ENCODE data around the gene TNIK. TPM values are rescaled to one million over a fixed set of nuclear protein-coding genes. Genes with fewer than 3 reads are reported as not detected.

TNIK gene
- total RNA-seq, 1 experiment from 2014 or later, result not detected

- H3K4me1 ChIP-seq (ENCODE audit: low read length), result no peaks in the 10 kb centered on the region
- no peak for DNase-seq
- no peaks in the 10 kb centered on the region for H3K27me3 ChIP-seq (ENCODE audit: low read length)
- no peak overlapping the region for H3K4me2 ChIP-seq (ENCODE audit: low read depth, low read length, poor library complexity, severe bottlenecking)
- H3K4me3 ChIP-seq (ENCODE audit: low read length), result no peak overlapping the region
- no peak overlapping the region for H3K9ac ChIP-seq (ENCODE audit: low read length)
- no peaks in the 10 kb centered on the region for H3K9me3 ChIP-seq (ENCODE audit: low read length)
- H2AFZ ChIP-seq (ENCODE audit: low read length), result no peak overlapping the region
- H3K9me2 ChIP-seq (replicated peaks; ENCODE audit: insufficient read depth, low read length), result no peaks in the 10 kb centered on the region
- no peaks in the 10 kb centered on the region for H3K79me2 ChIP-seq (ENCODE audit: low read length)
- no peak overlapping the region for H3K27ac ChIP-seq (ENCODE audit: low read length)
- H4K20me1 ChIP-seq (ENCODE audit: insufficient read depth, low read depth, low read length), result no peaks in the 10 kb centered on the region
- no peaks in the 10 kb centered on the region for H3K36me3 ChIP-seq (ENCODE audit: insufficient read depth, low read length)
These were observed 125.8 kb downstream of the TNIK start for GRCh38 chr3:171334465-171334811.

GRCh38 chr3:171333784-171334464, 126.3 kb downstream of the TNIK start:
- no peaks in the 10 kb centered on the region for H3K36me3 ChIP-seq (ENCODE audit: insufficient read depth, low read length)
- H3K27ac ChIP-seq (ENCODE audit: low read length), result no peak overlapping the region
- H3K9me2 ChIP-seq (replicated peaks; ENCODE audit: insufficient read depth, low read length), result no peaks in the 10 kb centered on the region
- no peaks in the 10 kb centered on the region for H3K9me3 ChIP-seq (ENCODE audit: low read length)
- no peak for DNase-seq
- no peak overlapping the region for H3K4me2 ChIP-seq (ENCODE audit: low read depth, low read length, poor library complexity, severe bottlenecking)
- no peaks in the 10 kb centered on the region for H4K20me1 ChIP-seq (ENCODE audit: insufficient read depth, low read depth, low read length)
- no peaks in the 10 kb centered on the region for H3K79me2 ChIP-seq (ENCODE audit: low read length)
- no peaks in the 10 kb centered on the region for H3K27me3 ChIP-seq (ENCODE audit: low read length)
- no peak overlapping the region for H3K9ac ChIP-seq (ENCODE audit: low read length)
- H2AFZ ChIP-seq (ENCODE audit: low read length), result no peak overlapping the region
- no peaks in the 10 kb centered on the region for H3K4me1 ChIP-seq (ENCODE audit: low read length)
- H3K4me3 ChIP-seq (ENCODE audit: low read length), result no peak overlapping the region

DNA sequence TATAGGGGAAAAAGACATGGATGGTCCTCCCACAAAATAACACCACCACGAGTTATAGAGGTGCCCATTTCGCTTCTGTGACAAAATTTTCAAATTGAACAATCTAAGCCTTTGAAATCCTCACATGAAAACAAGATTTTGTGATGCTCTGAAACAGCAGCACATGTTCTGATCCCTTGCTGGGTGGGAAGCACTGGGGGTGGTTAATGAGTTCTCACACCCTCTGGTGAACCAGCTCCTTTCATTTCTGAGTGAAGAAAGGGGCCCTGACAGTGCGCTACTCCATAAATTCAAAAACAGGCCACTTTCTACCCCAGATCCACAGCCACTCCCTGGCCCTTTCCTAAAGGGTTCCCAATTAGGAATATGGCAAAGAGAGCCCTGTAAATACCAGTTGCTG, 129.3 kb downstream of the TNIK start:
- H3K9me3 ChIP-seq (ENCODE audit: low read length), result no peaks in the 10 kb centered on the region
- no peaks in the 10 kb centered on the region for H3K79me2 ChIP-seq (ENCODE audit: low read length)
- H2AFZ ChIP-seq (ENCODE audit: low read length), result no peak overlapping the region
- H3K27ac ChIP-seq (ENCODE audit: low read length), result no peak overlapping the region
- H3K9ac ChIP-seq (ENCODE audit: low read length), result no peak overlapping the region
- H3K4me2 ChIP-seq (ENCODE audit: low read depth, low read length, poor library complexity, severe bottlenecking), result no peak overlapping the region
- H3K4me1 ChIP-seq (ENCODE audit: low read length), result no peaks in the 10 kb centered on the region
- H3K27me3 ChIP-seq (ENCODE audit: low read length), result no peaks in the 10 kb centered on the region
- no peak for DNase-seq
- H3K9me2 ChIP-seq (replicated peaks; ENCODE audit: insufficient read depth, low read length), result no peaks in the 10 kb centered on the region
- no peaks in the 10 kb centered on the region for H4K20me1 ChIP-seq (ENCODE audit: insufficient read depth, low read depth, low read length)
- no peaks in the 10 kb centered on the region for H3K36me3 ChIP-seq (ENCODE audit: insufficient read depth, low read length)
- no peak overlapping the region for H3K4me3 ChIP-seq (ENCODE audit: low read length)

DNA sequence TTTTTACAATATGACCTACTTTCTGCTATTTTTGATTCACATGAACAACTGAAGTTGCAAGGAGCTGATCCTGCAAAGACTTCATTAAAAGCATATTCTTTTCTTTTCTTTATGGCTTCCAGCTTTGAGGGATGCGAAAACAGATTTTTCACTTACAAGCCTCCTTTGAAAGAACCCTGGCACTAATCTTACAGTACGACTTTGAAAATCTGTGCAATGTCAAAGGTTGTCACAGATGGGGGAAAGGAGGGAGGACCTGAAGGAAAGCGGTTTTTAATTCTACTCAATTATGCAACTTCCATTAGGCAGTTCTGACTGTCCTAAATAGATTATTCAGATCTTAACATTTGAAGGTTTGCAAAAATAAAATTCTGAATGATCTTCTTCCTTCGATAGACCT, 130.5 kb downstream of the TNIK start:
- Histone ChIP-seq H3K27me3 (ENCODE audit: low read length) (no peaks in the 10 kb centered on the region), H3K9me3 (ENCODE audit: low read length) (no peaks in the 10 kb centered on the region), H3K9ac (ENCODE audit: low read length) (no peak overlapping the region), H3K27ac (ENCODE audit: low read length) (no peak overlapping the region), H2AFZ (ENCODE audit: low read length) (no peak overlapping the region), H3K36me3 (ENCODE audit: insufficient read depth, low read length) (no peaks in the 10 kb centered on the region), H4K20me1 (ENCODE audit: insufficient read depth, low read depth, low read length) (no peaks in the 10 kb centered on the region), H3K4me2 (ENCODE audit: low read depth, low read length, poor library complexity, severe bottlenecking) (no peak overlapping the region), H3K79me2 (ENCODE audit: low read length) (no peaks in the 10 kb centered on the region), H3K9me2 (replicated peaks; ENCODE audit: insufficient read depth, low read length) (no peaks in the 10 kb centered on the region), H3K4me3 (ENCODE audit: low read length) (no peak overlapping the region), H3K4me1 (ENCODE audit: low read length) (no peaks in the 10 kb centered on the region)
- DNase-seq, result no peak

GRCh38 chr3:171328419-171329082, 131.7 kb downstream of the TNIK start:
- Histone ChIP-seq H4K20me1 (ENCODE audit: insufficient read depth, low read depth, low read length) (no peaks in the 10 kb centered on the region), H2AFZ (ENCODE audit: low read length) (no peak overlapping the region), H3K4me3 (ENCODE audit: low read length) (no peak overlapping the region), H3K4me1 (ENCODE audit: low read length) (no peaks in the 10 kb centered on the region), H3K9me2 (replicated peaks; ENCODE audit: insufficient read depth, low read length) (no peaks in the 10 kb centered on the region), H3K79me2 (ENCODE audit: low read length) (no peaks in the 10 kb centered on the region), H3K27ac (ENCODE audit: low read length) (no peak overlapping the region), H3K9ac (ENCODE audit: low read length) (no peak overlapping the region), H3K27me3 (ENCODE audit: low read length) (no peaks in the 10 kb centered on the region), H3K36me3 (ENCODE audit: insufficient read depth, low read length) (no peaks in the 10 kb centered on the region), H3K9me3 (ENCODE audit: low read length) (no peaks in the 10 kb centered on the region), H3K4me2 (ENCODE audit: low read depth, low read length, poor library complexity, severe bottlenecking) (no peak overlapping the region)
- DNase-seq, result peak; percentile 70

GRCh38 chr3:171327441-171328174, 132.6 kb downstream of the TNIK start:
- H3K9me3 ChIP-seq (ENCODE audit: low read length), result no peaks in the 10 kb centered on the region
- no peak for DNase-seq
- no peaks in the 10 kb centered on the region for H4K20me1 ChIP-seq (ENCODE audit: insufficient read depth, low read depth, low read length)
- no peak overlapping the region for H3K27ac ChIP-seq (ENCODE audit: low read length)
- H3K4me3 ChIP-seq (ENCODE audit: low read length), result no peak overlapping the region
- H3K4me2 ChIP-seq (ENCODE audit: low read depth, low read length, poor library complexity, severe bottlenecking), result no peak overlapping the region
- no peaks in the 10 kb centered on the region for H3K27me3 ChIP-seq (ENCODE audit: low read length)
- no peak overlapping the region for H2AFZ ChIP-seq (ENCODE audit: low read length)
- no peaks in the 10 kb centered on the region for H3K4me1 ChIP-seq (ENCODE audit: low read length)
- H3K79me2 ChIP-seq (ENCODE audit: low read length), result no peaks in the 10 kb centered on the region
- no peaks in the 10 kb centered on the region for H3K9me2 ChIP-seq (replicated peaks; ENCODE audit: insufficient read depth, low read length)
- H3K9ac ChIP-seq (ENCODE audit: low read length), result no peak overlapping the region
- no peaks in the 10 kb centered on the region for H3K36me3 ChIP-seq (ENCODE audit: insufficient read depth, low read length)

DNA sequence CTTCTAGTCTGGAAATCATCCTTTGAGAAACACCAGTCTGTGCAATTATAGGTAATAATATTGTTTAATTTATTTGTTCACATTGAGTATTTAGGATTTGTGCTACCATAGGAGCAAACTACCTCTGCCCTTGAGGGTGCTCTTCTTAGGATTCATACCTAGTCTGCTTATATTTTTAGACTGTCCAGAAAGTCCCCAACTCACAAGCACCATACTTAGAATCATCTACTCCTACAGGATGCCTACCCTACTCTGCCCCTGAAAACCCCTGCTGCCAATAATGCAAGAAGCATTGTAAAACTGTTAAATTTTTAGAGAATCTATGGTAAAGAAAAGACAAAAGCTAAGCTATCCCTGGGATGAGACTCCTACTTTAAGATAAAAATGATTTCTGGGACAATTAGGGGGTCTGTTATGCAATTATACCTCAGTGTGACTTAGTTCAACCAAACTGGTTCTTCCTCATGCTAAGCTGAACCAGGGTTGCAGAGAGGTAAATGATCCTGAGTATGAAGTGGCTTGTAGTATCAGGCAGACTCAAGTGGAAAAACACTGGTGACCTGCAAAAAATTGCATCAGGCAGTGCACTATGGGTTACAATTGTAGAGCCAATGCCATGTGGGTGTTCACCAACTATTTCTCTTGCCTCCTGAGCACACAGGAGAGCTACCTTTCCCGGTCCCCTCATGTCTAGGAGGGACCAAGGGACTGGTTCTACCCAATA, 133.3 kb downstream of the TNIK start:
- H3K27ac ChIP-seq (ENCODE audit: low read length), result no peak overlapping the region
- H4K20me1 ChIP-seq (ENCODE audit: insufficient read depth, low read depth, low read length), result no peaks in the 10 kb centered on the region

GRCh38 chr3:171323938-171324536, 136.2 kb downstream of the TNIK start:
- H3K9me3 ChIP-seq (ENCODE audit: low read length), result no peaks in the 10 kb centered on the region

More for the DNA sequence above, 133.3 kb downstream of the TNIK start:
- no peaks in the 10 kb centered on the region for H3K9me2 ChIP-seq (replicated peaks; ENCODE audit: insufficient read depth, low read length)
- no peak overlapping the region for H3K4me2 ChIP-seq (ENCODE audit: low read depth, low read length, poor library complexity, severe bottlenecking)
- DNase-seq, result no peak
- no peaks in the 10 kb centered on the region for H3K4me1 ChIP-seq (ENCODE audit: low read length)
- H3K9ac ChIP-seq (ENCODE audit: low read length), result no peak overlapping the region
- H3K27me3 ChIP-seq (ENCODE audit: low read length), result no peaks in the 10 kb centered on the region
- no peaks in the 10 kb centered on the region for H3K36me3 ChIP-seq (ENCODE audit: insufficient read depth, low read length)
- H2AFZ ChIP-seq (ENCODE audit: low read length), result no peak overlapping the region
- no peaks in the 10 kb centered on the region for H3K79me2 ChIP-seq (ENCODE audit: low read length)
- H3K9me3 ChIP-seq (ENCODE audit: low read length), result no peaks in the 10 kb centered on the region
- no peak overlapping the region for H3K4me3 ChIP-seq (ENCODE audit: low read length)

More at GRCh38 chr3:171323938-171324536, 136.2 kb downstream of the TNIK start:
- Histone ChIP-seq H3K9ac (ENCODE audit: low read length) (no peak overlapping the region), H3K27ac (ENCODE audit: low read length) (no peak overlapping the region), H3K79me2 (ENCODE audit: low read length) (no peaks in the 10 kb centered on the region), H3K4me2 (ENCODE audit: low read depth, low read length, poor library complexity, severe bottlenecking) (no peak overlapping the region), H3K36me3 (ENCODE audit: insufficient read depth, low read length) (no peaks in the 10 kb centered on the region), H2AFZ (ENCODE audit: low read length) (no peak overlapping the region), H3K4me3 (ENCODE audit: low read length) (no peak overlapping the region), H3K9me2 (replicated peaks; ENCODE audit: insufficient read depth, low read length) (no peaks in the 10 kb centered on the region), H4K20me1 (ENCODE audit: insufficient read depth, low read depth, low read length) (no peaks in the 10 kb centered on the region), H3K27me3 (ENCODE audit: low read length) (no peaks in the 10 kb centered on the region), H3K4me1 (ENCODE audit: low read length) (no peaks in the 10 kb centered on the region)
- no peak for DNase-seq
